Skin epidermis (tissue), 12 donors: ENCODE measurements around the gene RFXAP.
A peak's percentile ranks its signal among the peaks of the same experiment; 100 is the strongest.

Source experiments
- H3K27ac ChIP-seq, 21 experiments: fragments of 200-600 bp; sonication (generic) in 11 of 21; one replicate each; pipeline ENCODE4 v1.5.0; 2020; ENCODE audit warnings: mild to moderate bottlenecking in 3 of 21, inconsistent platforms in 2 of 21, moderate library complexity in 2 of 21
- H3K4me3 ChIP-seq, 7 experiments: fragments of 200-600 bp; sonication (generic) in 2 of 7; one replicate each; pipeline ENCODE4 v1.5.0; 2020; ENCODE audit warnings: inconsistent platforms in 2 of 7, mild to moderate bottlenecking in 2 of 7, moderate library complexity in 1 of 7

Gene RFXAP

DNA sequence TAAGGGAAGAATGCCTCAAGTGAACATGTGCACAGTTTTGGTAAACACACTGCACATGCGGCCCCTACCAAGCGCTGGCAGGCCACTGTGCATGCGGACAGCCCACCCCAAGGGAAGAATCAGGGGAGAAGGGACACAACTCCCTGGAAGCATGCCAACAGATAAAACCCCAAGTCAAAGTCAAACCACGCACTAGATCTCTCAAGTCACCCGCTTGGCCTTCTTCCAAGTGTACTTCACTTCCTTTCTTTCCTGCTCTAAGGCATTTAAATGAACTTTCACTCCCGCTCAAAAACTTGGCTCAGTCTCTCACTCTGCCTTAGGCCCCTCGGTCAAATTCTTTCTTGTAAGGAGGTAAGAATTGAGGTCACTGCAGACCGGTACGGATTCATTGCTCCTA lies 4.6 kb upstream of the RFXAP start:
- H3K4me3 ChIP-seq: no peak overlapping the region
- no peak overlapping the region for H3K27ac ChIP-seq

DNA sequence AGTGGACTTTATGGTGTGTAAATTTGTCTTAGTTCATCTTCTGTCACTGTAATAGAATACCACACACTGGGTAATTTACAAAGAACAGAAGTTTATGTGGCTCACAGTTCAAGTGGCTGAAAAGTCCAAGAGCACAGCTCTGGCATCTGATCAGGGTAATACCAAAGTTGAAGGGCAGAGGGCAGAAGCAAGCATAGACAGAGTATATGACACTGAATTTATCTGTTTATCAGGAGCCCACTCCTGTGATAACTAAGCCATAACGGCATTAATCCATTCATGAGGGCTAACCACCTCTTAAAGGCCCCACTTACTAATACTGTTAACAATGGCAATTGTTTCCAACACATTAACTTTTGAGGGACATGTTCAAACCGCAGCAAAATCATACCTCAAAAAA lies 4.0 kb upstream of the RFXAP start:
- Histone ChIP-seq H3K27ac (no peak overlapping the region), H3K4me3 (no peak overlapping the region)

GRCh38 chr13:36817996-36818803 lies 822 bp upstream of the RFXAP start:
- Histone ChIP-seq H3K27ac (peak overlapping the region in 11 of 21 experiments; percentile 53 to 90 (median 81)), H3K4me3 (peak overlapping the region; percentile 61 to 96 (median 74))

DNA sequence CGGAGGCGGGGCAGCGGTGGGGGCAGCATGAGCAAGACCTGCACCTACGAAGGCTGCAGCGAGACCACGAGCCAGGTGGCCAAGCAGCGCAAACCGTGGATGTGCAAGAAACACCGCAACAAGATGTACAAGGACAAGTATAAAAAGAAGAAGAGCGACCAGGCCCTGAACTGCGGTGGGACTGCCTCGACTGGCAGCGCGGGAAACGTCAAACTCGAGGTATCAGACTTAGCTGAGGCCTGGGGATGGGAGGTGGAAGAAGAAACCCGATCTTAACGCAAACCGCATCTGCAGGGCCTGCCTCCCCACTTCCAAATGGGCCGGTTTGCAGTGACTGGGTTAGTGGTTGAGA lies 693 bp downstream of the RFXAP start:
- Histone ChIP-seq H3K4me3 (peak overlapping the region; percentile 61 to 96 (median 74)), H3K27ac (peak overlapping the region in 19 of 21 experiments; percentile 39 to 90 (median 78))

DNA sequence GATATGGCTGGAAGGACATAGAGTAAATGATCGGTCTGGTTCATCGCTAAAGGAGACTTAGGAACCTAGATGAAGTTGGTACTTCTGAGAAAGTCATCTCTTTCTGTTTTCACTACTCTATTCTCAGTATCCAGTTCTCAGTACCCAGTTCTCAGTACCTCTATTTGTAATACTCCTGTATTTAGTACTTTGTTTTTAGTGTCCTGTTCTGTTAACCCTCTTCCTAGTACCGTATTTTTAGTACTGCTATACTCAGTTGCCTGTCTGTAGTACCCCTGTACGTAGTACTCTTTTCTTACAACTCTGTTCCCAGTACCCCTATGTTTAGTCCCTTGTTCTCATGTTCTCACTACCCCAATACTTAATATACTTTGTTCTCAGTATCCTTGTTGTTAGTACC lies 1.2 kb downstream of the RFXAP start:
- peak overlapping the region in 6 of 7 experiments; percentile 61 to 90 (median 70) for H3K4me3 ChIP-seq
- peak overlapping the region in 4 of 21 experiments; percentile 77 to 90 (median 82) for H3K27ac ChIP-seq

DNA sequence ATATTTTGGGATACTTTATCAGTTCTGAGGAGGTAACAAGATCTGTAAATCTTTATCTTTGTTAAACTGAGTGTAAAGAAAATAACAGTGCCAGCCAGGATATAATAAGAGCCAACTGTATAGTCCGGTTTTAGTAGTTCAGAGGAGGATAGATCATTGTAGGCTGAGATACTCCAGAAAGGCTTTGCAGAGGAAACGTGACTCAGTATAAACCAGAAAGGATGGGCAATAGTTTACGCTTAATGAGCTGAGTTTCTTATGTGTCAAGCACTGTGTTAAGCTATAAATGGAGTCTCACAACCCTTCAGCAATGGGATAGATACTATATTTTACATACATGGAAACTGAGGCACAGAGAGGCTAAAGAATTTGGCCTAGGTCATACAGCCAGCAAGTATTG lies 3.8 kb downstream of the RFXAP start:
- Histone ChIP-seq H3K27ac (no peak overlapping the region), H3K4me3 (no peak overlapping the region)

- H3K4me3 ChIP-seq: no peak overlapping the region
- H3K27ac ChIP-seq: no peak overlapping the region
Measured at GRCh38 chr13:36829753-36830152, 10.7 kb downstream of the RFXAP start.

DNA sequence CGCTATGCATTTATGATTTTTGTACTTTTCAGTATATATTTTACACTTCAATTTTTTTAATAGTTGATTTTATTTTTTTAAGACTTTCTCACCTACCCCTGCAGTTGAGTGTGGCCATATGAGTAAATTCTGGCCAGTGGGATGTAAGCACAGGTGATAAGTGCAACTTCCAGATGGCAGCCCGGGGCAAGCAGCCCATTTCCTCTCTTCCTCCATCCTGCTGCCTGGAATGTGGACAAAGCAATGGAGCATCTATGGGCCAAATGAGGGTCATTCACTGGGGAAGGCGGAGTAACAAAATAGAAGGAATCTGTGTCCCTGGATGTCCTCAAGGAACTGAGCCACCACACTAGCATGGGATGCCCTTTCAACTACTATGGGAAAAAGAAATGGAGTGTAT lies 12.3 kb downstream of the RFXAP start:
- Histone ChIP-seq H3K27ac (no peak overlapping the region), H3K4me3 (no peak overlapping the region)

GRCh38 chr13:36834299-36834698 lies 15.3 kb downstream of the RFXAP start:
- H3K4me3 ChIP-seq: no peak overlapping the region
- H3K27ac ChIP-seq: no peak overlapping the region

DNA sequence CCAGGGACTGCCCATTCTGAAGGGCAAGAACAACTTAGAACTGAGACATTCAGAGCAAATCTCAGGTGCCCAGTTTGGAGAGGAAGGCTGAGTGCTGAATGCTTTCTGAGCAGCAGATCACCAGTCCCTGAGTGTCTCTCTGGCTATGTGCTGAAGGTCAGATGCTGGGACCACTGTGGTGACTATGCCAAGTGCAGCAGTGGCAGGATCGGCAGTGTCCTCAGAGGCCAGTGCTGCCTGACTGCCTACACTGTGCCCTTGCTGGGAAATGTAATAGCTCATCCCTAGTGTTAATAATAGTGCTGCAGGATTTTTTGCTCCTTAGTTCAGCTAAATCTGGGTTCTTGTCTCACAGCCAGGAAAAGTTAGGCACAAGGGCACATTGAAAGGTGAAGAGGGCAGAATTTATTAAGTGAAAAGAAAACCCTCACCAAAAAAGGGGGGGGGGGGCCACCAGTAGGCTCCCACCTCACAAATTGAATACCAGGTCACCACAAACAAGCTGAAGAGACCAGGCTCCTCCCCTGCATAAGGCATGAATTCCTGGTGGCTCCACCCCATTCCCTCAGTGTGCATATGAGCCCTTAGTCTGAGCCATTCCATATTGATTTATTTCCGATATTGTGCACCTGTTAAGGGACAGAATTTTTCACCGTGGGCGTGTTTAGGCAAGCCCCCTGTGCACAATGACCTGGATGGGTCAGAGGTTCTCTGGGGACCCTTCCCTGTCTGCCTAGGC lies 18.5 kb downstream of the RFXAP start:
- no peak overlapping the region for H3K4me3 ChIP-seq
- H3K27ac ChIP-seq: no peak overlapping the region

DNA sequence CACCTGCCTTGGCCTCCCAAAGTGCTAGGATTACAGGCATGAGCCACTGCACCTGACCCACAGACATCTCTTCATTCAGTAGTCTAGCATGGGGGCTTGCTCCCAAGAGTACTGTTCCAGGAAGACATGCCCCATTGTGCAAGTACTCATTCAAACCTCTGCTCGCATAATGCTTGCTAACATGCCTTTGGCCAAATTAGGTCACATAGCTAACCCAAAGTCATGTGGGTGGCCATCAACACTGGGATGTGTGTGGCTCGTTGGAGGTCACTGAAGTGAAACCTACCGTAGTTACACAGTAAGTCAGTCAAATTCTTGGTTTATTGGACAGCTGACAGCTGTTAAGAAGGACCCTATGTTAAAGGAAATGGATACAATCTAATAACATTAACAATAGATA lies 20.3 kb downstream of the RFXAP start:
- H3K27ac ChIP-seq: no peak overlapping the region
- no peak overlapping the region for H3K4me3 ChIP-seq

DNA sequence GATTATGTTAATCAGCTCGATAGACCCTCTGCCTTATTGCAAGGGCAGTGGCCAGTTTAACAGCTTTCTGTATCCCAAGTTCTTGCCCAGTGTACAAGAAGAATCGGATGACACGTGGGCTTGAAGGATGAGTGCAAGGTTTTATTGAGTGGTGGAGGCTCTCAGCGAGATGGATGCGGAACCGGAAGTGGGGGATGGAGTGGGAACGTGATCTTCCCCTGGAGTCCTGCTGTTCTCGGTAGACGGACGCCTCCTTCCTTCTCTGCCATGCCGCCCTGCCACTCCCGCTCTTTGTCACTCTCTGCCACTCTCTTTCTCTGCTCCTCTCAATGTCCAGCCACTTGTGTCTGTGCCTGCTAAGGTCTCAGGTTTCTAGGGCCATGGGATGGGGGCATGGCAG lies 21.0 kb downstream of the RFXAP start:
- H3K27ac ChIP-seq: no peak overlapping the region
- no peak overlapping the region for H3K4me3 ChIP-seq

GRCh38 chr13:36840718-36841250 lies 21.8 kb downstream of the RFXAP start:
- Histone ChIP-seq H3K4me3 (no peak overlapping the region), H3K27ac (no peak overlapping the region)

GRCh38 chr13:36841391-36841790 lies 22.4 kb downstream of the RFXAP start:
- Histone ChIP-seq H3K4me3 (no peak overlapping the region), H3K27ac (no peak overlapping the region)

DNA sequence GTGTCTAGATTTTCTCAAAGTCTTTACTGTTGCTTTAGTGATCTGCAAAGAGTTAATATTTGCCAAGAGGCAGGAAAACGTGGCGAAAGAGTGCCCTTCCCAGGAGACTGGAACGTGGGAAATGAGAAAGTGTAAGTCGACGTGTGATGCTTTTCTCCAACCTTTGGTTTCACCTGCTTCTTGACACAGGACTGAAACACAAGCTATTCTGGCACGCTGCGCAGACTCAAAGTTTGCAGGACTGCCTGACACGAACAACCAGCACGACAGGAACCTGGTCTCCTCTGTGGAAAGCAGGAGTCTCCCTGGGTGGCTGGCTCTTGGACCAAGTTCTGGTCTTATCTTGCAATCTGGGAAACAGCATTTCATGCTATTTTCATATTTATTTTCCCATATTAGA lies 28.6 kb downstream of the RFXAP start:
- Histone ChIP-seq H3K27ac (no peak overlapping the region), H3K4me3 (no peak overlapping the region)

GRCh38 chr13:36848199-36848982 lies 29.4 kb downstream of the RFXAP start:
- Histone ChIP-seq H3K4me3 (no peak overlapping the region), H3K27ac (no peak overlapping the region)

DNA sequence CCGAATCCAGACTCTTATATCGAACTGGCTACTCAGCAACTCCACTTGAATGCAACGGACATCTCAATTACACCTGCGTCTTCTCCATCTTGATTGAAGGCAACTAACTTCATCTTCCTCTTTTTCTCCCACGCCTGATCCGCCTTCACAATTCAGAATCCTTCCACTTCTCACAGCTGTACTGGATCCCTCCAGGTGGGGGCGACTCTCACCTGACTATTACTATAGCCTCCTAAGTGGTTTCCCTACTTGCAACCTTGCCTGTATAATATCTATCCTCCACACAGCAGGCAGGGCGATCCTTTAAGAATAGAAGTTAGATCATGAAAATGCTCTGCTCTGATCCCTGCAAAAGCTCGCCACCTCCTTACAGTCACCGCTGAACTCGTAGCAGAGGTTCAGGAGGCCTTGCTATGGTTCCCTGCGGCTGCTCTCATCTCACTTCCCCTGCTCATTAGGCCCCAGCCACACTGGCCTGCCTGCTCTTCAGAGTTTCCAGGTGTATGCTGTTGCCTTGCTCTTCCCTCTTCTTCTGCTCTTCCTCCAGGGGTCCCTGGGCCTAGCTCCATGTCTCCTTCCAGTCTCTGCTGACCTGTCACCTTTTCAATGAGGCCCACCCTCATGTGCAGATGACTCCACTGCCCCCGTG lies 31.9 kb downstream of the RFXAP start:
- H3K27ac ChIP-seq: no peak overlapping the region
- H3K4me3 ChIP-seq: no peak overlapping the region

DNA sequence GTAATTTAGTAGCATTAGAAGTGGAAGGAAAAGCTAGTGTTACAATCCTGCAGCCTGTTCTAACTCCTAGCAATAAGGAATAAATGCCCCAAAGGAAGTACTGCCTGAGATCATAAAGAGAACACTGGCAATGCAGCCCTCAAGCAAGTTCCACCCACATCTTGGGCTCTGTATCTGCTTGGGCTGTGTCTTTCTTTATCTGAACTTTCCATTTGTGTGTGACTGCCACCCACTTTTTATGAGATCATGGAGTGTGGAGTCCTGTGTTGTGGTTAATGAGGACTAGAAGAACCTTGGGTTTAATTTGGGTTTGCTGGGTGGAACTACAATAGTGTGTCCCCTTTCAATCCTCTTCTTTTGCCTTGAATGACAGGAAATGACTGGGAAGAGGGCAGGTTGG lies 38.2 kb downstream of the RFXAP start:
- no peak overlapping the region for H3K27ac ChIP-seq
- H3K4me3 ChIP-seq: no peak overlapping the region

GRCh38 chr13:36858290-36858689 lies 39.3 kb downstream of the RFXAP start:
- no peak overlapping the region for H3K4me3 ChIP-seq
- H3K27ac ChIP-seq: no peak overlapping the region

DNA sequence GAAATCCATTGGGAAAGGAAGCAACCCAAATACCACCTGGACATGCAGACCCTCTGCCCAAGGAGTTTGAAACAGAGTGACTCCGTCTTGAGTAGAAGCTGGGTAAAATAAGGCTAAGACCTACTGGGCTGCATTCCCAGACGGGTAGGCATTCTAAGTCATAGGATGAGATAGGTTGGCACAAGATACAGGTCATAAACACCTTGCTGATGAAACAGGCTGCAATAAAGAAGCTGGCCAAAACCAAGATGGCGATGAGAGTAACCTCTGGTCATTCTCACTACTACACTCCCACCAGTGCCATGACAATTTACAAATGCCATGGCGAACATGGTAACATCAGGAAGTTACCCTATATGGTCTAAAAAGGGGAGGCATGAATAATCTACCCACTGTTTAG lies 40.2 kb downstream of the RFXAP start:
- Histone ChIP-seq H3K27ac (no peak overlapping the region), H3K4me3 (no peak overlapping the region)
